HepG2 (cell line): ENCODE measurements around the gene EGFL8. TPM values are rescaled to one million over a fixed set of nuclear protein-coding genes. Genes with fewer than 3 reads are reported as not detected.
A peak's percentile ranks its signal among the peaks of the same experiment; 100 is the strongest.

ENCODE experiments used
- CAMTA2 ChIP-seq: sonication (generic); formaldehyde crosslinking; IDR thresholded peaks from 2 replicates; pipeline ENCODE4 v1.4.0; 2020; ENCODE audit warnings: mild to moderate bottlenecking, missing genetic modification reagents, borderline replicate concordance
- FOXA1 ChIP-seq, 2 experiments: fragments of 450-650 bp in 1 of 2; sonication (generic) in 1 of 2; formaldehyde crosslinking in 1 of 2; IDR thresholded peaks; 2 replicates each; pipeline versions ENCODE4 v1.4.0 to v1.6.1; 2016 to 2020; ENCODE audit warnings: missing genetic modification reagents in 1 of 2
- FOXC1 ChIP-seq: sonication (generic); formaldehyde crosslinking; IDR thresholded peaks from 2 replicates; pipeline ENCODE4 v1.8.0; 2022; ENCODE audit warnings: mild to moderate bottlenecking, missing genetic modification reagents, borderline replicate concordance
- GLMP ChIP-seq: sonication (generic); formaldehyde crosslinking; IDR thresholded peaks from 2 replicates; pipeline ENCODE4 v1.9.0; 2021; ENCODE audit warnings: missing genetic modification reagents, mild to moderate bottlenecking, borderline replicate concordance
- KDM3A ChIP-seq: IDR thresholded peaks from 2 replicates; pipeline ENCODE4 v1.6.1; 2018; ENCODE audit warnings: low read depth, missing compliant biosample characterization
- MAF1 ChIP-seq: sonication (generic); formaldehyde crosslinking; IDR thresholded peaks from 2 replicates; pipeline ENCODE4 v1.5.0; 2020; ENCODE audit warnings: missing genetic modification reagents, borderline replicate concordance
- NAIF1 ChIP-seq: sonication (generic); formaldehyde crosslinking; IDR thresholded peaks from 2 replicates; pipeline ENCODE4 v1.5.0; 2020; ENCODE audit warnings: mild to moderate bottlenecking, missing genetic modification reagents, borderline replicate concordance
- NONO ChIP-seq, 2 experiments: fragments of 450-650 bp in 1 of 2; sonication (generic) in 1 of 2; formaldehyde crosslinking in 1 of 2; IDR thresholded peaks in 1 of 2; conservative IDR thresholded peaks in 1 of 2; 2 replicates each; pipeline versions ENCODE4 v1.6.1 to v1.8.0; 2017 to 2022; ENCODE audit warnings: mild to moderate bottlenecking in 1 of 2, missing genetic modification reagents in 1 of 2, moderate library complexity in 1 of 2
- NPAS2 ChIP-seq: sonication (generic); formaldehyde crosslinking; IDR thresholded peaks from 2 replicates; pipeline ENCODE4 v1.8.0; 2022; ENCODE audit warnings: mild to moderate bottlenecking, missing genetic modification reagents, borderline replicate concordance
- NR2F2 ChIP-seq: IDR thresholded peaks from 2 replicates; pipeline ENCODE4 v1.6.1; 2012; ENCODE audit warnings: low read depth, inconsistent platforms, borderline replicate concordance
- PBX3 ChIP-seq: sonication (generic); formaldehyde crosslinking; IDR thresholded peaks from 2 replicates; pipeline ENCODE4 v1.8.1; 2023; ENCODE audit warnings: missing genetic modification reagents, inconsistent platforms, borderline replicate concordance
- PHB2 ChIP-seq: fragments of 450-650 bp; IDR thresholded peaks from 2 replicates; pipeline ENCODE4 v1.6.1; 2018; ENCODE audit not compliant: partially characterized antibody
- RBM22 ChIP-seq: fragments of 200-400 bp; formaldehyde crosslinking; optimal IDR thresholded peaks from 2 replicates; pipeline ENCODE3; 2017; ENCODE audit warnings: mild to moderate bottlenecking, low read length, moderate library complexity
- SMARCE1 ChIP-seq: fragments of 450-650 bp; IDR thresholded peaks from 2 replicates; pipeline ENCODE4 v1.6.1; 2017; ENCODE audit warnings: borderline replicate concordance
- UBTF ChIP-seq: sonication (generic); formaldehyde crosslinking; IDR thresholded peaks from 2 replicates; pipeline ENCODE4 v1.4.0; 2020; ENCODE audit warnings: mild to moderate bottlenecking, missing genetic modification reagents
- ZFP36L2 ChIP-seq: sonication (generic); formaldehyde crosslinking; IDR thresholded peaks from 2 replicates; pipeline ENCODE4 v1.4.0; 2020; ENCODE audit warnings: missing genetic modification reagents
- ZNF274 ChIP-seq: sonication (generic); formaldehyde crosslinking; IDR thresholded peaks from 2 replicates; pipeline ENCODE4 v1.5.1; 2020; ENCODE audit warnings: mild to moderate bottlenecking, missing genetic modification reagents
- ZNF441 ChIP-seq: sonication (generic); formaldehyde crosslinking; IDR thresholded peaks from 2 replicates; pipeline ENCODE4 v1.7.0; 2021; ENCODE audit warnings: missing genetic modification reagents, borderline replicate concordance
- ZSCAN21 ChIP-seq: sonication (generic); formaldehyde crosslinking; IDR thresholded peaks from 2 replicates; pipeline ENCODE4 v1.8.0; 2022; ENCODE audit warnings: mild to moderate bottlenecking, missing genetic modification reagents, moderate library complexity, borderline replicate concordance
- polyA plus RNA-seq, 8 experiments: library from polyadenylated mRNA; depleted of rRNA in 3 of 8; stranded (reverse) in 7 of 8; unstranded in 1 of 8; fragments of >200 nt; fragmentation: Illumina TruSeq in 4 of 8; extraction: Trizol in 4 of 8; gene quantifications; 2 replicates each; pipeline versions ENCODE4 v1.2.1 to v1.2.3, GENCODE V29; 2011 to 2016; ENCODE audit warnings: low read depth in 4 of 8, missing spikeins in 1 of 8, mixed read lengths in 1 of 8; ENCODE audit not compliant: insufficient read depth in 1 of 8
- total RNA-seq, 5 experiments: library from RNA; depleted of rRNA; stranded (reverse); fragments of >200 nt; fragmentation: Illumina TruSeq; extraction: Trizol; gene quantifications; 2 replicates each; pipeline ENCODE4 v1.2.3, GENCODE V29; 2016; ENCODE audit warnings: low read depth in 1 of 5
- TF ChIP-seq, protein P1 (sequence below): IDR thresholded peaks from 2 replicates; pipeline ENCODE4 v1.6.1; 2016; ENCODE audit warnings: missing biosample characterization, missing genetic modification reagents, low read depth

Gene EGFL8
- total and polyA plus RNA-seq, 2 of the 13 experiments (the other 11 are each of a cell fraction or from before 2014, with no cell fraction given), result 10.0 to 11.5 TPM

GRCh38 chr6:32177183-32177787 lies 12.9 kb downstream of the EGFL8 start (continued):
- TF ChIP-seq NPAS2 (CRISPR knock-in tag) (no peak), UBTF (CRISPR knock-in tag) (no peak), SMARCE1 (no peak), MAF1 (CRISPR knock-in tag) (no peak), NAIF1 (CRISPR knock-in tag) (no peak), CAMTA2 (CRISPR knock-in tag) (no peak), PBX3 (no peak), KDM3A (CRISPR knock-in tag) (peak; percentile 67; the same call in 1 of the 2 replicates), NR2F2 (no peak), FOXA1 (IDR thresholded peaks at IDR 0.05) (no peak), FOXA1 (CRISPR knock-in tag; IDR thresholded peaks at IDR 0.05) (no peak), ZNF274 (no peak; the same call in 1 of the 2 replicates), FOXC1 (peak; percentile 74; the same call in 1 of the 2 replicates), ZSCAN21 (CRISPR knock-in tag) (no peak), NONO (IDR thresholded peaks at IDR 0.05) (no peak), NONO (CRISPR knock-in tag; conservative IDR thresholded peaks at IDR 0.05) (peak; percentile 56), RBM22 (no peak), PHB2 (no peak), ZFP36L2 (no peak), GLMP (no peak), ZNF441 (CRISPR knock-in tag) (peak; percentile 19; the same call in 1 of the 2 replicates)
- TF ChIP-seq, protein P1, sequence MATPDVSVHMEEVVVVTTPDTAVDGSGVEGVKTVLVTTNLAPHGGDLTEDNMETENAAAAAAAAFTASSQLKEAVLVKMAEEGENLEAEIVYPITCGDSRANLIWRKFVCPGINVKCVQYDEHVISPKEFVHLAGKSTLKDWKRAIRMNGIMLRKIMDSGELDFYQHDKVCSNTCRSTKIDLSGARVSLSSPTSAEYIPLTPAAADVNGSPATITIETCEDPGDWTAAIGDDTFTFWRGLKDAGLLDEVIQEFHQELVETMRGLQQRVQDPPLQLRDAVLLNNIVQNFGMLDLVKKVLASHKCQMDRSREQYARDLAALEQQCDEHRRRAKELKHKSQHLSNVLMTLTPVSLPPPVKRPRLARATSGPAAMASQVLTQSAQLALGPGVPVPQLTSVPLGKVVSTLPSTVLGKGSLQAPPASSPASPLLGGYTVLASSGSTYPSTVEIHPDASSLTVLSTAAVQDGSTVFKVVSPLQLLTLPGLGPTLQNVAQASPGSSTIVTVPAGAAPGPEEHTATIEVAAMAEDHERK, result no peak
